ENCODE results near the gene OPCML. TPM values are rescaled to one million over a fixed set of nuclear protein-coding genes. Genes with fewer than 3 reads are reported as not detected.

Gene OPCML
- total RNA-seq, result not detected in 2 replicates

DNA sequence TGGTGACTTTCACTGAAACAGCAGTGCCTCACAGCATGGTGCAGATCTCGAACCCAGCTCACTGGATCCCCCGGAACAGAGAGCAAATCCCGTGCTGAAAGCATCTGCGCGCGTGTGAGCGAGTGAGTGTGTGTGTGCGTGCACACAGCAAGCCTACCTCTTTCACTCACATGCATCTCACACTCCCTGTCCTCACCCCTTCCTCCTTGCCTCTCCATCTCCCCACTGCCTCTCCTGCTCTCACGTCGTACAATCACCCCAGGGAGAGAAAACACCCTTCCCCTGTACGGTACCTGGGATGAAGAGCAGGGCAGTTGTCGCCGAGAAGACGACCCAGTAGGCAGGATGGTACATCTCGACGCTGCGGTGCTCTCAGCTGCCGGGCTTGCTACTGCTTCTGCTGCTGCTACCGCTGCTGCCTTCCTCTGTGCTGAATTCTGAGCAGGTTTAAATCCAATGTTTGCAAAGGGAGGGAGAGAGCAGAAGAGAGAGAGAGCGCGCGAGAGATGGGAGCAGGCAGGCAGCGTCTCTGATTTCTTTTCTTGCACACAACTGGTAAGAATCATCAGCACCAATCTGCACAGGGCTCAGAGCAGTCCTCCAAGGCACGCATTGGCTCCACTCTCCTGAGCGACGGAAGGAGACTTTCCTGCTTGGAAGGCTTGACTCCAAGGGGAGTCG, at the start of gene OPCML:
Gene OPCML (minus strand): TSS at position 531 of the 681 bp plus-strand sequence.

